ENCODE measurements around the gene IL17RB.

Gene IL17RB

GRCh38 chr3:53818221-53819162, 27.9 kb upstream of the IL17RB start:
- TF ChIP-seq GATA2 (IDR thresholded peaks at IDR 0.05; ENCODE audit: low read depth, low read length) (no peak), GATA3 (IDR thresholded peaks at IDR 0.05; ENCODE audit: low read depth, low read length) (no peak)

GRCh38 chr3:53819163-53819868, 27.1 kb upstream of the IL17RB start:
- TF ChIP-seq GATA3 (IDR thresholded peaks at IDR 0.05; ENCODE audit: low read depth, low read length) (no peak), GATA2 (IDR thresholded peaks at IDR 0.05; ENCODE audit: low read depth, low read length) (no peak)

GRCh38 chr3:53820084-53820483, 26.3 kb upstream of the IL17RB start:
- no peak for TF ChIP-seq GATA2 (IDR thresholded peaks at IDR 0.05; ENCODE audit: low read depth, low read length)
- TF ChIP-seq GATA3 (IDR thresholded peaks at IDR 0.05; ENCODE audit: low read depth, low read length) = no peak

GRCh38 chr3:53820756-53821580, 25.4 kb upstream of the IL17RB start:
- TF ChIP-seq GATA3 (IDR thresholded peaks at IDR 0.05; ENCODE audit: low read depth, low read length) = no peak
- TF ChIP-seq GATA2 (IDR thresholded peaks at IDR 0.05; ENCODE audit: low read depth, low read length) = no peak

- TF ChIP-seq GATA2 (IDR thresholded peaks at IDR 0.05; ENCODE audit: low read depth, low read length) (no peak), GATA3 (IDR thresholded peaks at IDR 0.05; ENCODE audit: low read depth, low read length) (no peak)
Observed at GRCh38 chr3:53821631-53822121, 24.7 kb upstream of the IL17RB start.

- TF ChIP-seq GATA2 (IDR thresholded peaks at IDR 0.05; ENCODE audit: low read depth, low read length) (no peak), GATA3 (IDR thresholded peaks at IDR 0.05; ENCODE audit: low read depth, low read length) (no peak)
Observed at GRCh38 chr3:53822331-53822741, 24.0 kb upstream of the IL17RB start.

GRCh38 chr3:53823026-53823955, 23.1 kb upstream of the IL17RB start:
- TF ChIP-seq GATA3 (IDR thresholded peaks at IDR 0.05; ENCODE audit: low read depth, low read length) = no peak
- no peak for TF ChIP-seq GATA2 (IDR thresholded peaks at IDR 0.05; ENCODE audit: low read depth, low read length)

GRCh38 chr3:53823956-53824657, 22.3 kb upstream of the IL17RB start:
- TF ChIP-seq GATA3 (IDR thresholded peaks at IDR 0.05; ENCODE audit: low read depth, low read length) (no peak), GATA2 (IDR thresholded peaks at IDR 0.05; ENCODE audit: low read depth, low read length) (no peak)

GRCh38 chr3:53824795-53825194, 21.6 kb upstream of the IL17RB start:
- TF ChIP-seq GATA3 (IDR thresholded peaks at IDR 0.05; ENCODE audit: low read depth, low read length) (no peak), GATA2 (IDR thresholded peaks at IDR 0.05; ENCODE audit: low read depth, low read length) (no peak)

GRCh38 chr3:53826048-53826447, 20.3 kb upstream of the IL17RB start:
- TF ChIP-seq GATA2 (IDR thresholded peaks at IDR 0.05; ENCODE audit: low read depth, low read length) = no peak
- no peak for TF ChIP-seq GATA3 (IDR thresholded peaks at IDR 0.05; ENCODE audit: low read depth, low read length)

- TF ChIP-seq GATA2 (IDR thresholded peaks at IDR 0.05; ENCODE audit: low read depth, low read length) (no peak), GATA3 (IDR thresholded peaks at IDR 0.05; ENCODE audit: low read depth, low read length) (no peak)
Observed at GRCh38 chr3:53828581-53828980, 17.8 kb upstream of the IL17RB start.

GRCh38 chr3:53829605-53830004, 16.8 kb upstream of the IL17RB start:
- no peak for TF ChIP-seq GATA2 (IDR thresholded peaks at IDR 0.05; ENCODE audit: low read depth, low read length)
- no peak for TF ChIP-seq GATA3 (IDR thresholded peaks at IDR 0.05; ENCODE audit: low read depth, low read length)
